Activated CD4-positive, alpha-beta T cell treated with anti-CD3 and anti-CD28 coated beads, Interleukin-2, amount 50 U/mL, for 16 hours (primary cell): ENCODE results near the gene TBC1D5.

ENCODE experiments used
- DNase-seq: peaks from one replicate; pipeline ENCODE4 v3.0.0-alpha.2; 2020

TBC1D5 gene

DNA sequence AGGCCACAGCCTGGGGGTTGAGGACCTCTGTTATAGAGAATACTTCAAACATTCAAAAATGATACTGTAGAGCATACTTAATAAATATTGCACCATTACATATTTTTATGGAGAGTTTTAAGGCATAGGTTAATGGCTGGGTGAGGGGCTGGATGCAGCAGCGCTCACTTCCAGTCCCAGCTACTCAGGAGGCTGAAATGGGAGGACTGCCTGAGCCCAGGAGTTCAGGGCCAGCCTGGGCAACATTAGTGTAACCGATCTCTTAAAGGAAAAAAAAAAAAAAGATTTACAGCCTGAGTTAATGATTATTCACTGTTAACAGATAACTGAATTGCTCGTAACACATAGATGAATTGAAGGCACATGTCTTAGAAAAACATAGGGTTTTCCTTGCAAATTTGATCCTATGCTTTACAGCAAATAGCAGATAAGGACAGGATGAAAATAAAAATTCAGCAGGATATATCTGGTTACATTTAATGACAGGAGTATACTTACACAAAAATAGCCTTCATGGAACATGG is 282.9 kb downstream of the TBC1D5 start:
- no peak for DNase-seq

DNA sequence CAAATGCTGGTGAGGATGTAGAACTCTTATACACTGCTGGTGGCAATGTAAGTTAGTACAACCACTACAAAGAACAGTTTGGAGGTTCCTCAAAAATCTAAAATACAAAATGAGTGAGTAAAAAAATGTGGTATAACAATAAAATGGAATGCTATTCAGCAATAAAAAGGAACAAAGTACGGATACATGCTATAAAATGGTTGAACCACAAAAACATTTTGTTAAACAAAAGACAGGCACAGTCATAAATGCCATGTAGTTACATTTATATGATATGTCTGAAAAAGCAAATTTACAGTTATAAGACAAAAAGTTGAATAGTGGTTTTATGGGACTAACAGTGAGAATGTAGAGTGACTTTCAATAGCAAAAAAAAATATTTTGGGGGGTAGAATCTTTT is 285.8 kb downstream of the TBC1D5 start:
- DNase-seq: no peak

DNA sequence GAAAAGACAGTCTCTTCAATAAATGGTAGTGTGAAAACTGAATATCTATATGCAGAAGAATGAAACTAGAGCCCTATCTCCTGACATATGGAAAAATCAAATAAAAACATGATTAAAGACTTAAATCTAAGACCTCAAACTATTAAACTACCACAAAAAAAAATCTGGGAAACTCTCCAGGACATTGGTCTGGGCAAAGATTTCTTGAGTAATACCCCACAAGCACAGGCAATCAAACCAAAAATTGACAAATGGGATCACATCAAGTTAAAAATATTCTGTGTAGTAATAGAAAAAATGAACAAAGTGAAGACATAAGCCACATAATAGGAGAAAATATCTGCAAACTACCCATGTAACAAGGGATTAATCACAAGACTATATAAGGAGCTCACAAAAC is 286.4 kb downstream of the TBC1D5 start:
- no peak for DNase-seq

DNA sequence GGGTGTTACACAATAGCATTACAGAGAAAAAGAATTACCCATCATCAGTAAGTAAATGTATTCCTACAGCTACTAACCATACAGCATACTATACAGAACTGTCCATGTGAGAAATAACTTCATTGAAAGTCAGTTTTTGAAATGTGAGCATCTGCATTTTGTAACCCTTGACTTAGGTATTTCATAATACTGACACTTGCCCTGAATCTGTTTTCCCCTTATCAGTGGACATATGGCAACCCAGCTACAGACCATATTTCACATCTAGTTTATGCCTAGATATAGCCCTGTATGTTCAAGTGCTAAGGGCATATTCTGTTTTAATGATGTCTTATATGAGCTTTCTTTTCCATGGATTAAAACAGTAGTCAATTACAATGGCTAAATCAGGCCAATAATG is 297.6 kb downstream of the TBC1D5 start:
- DNase-seq: no peak

DNA sequence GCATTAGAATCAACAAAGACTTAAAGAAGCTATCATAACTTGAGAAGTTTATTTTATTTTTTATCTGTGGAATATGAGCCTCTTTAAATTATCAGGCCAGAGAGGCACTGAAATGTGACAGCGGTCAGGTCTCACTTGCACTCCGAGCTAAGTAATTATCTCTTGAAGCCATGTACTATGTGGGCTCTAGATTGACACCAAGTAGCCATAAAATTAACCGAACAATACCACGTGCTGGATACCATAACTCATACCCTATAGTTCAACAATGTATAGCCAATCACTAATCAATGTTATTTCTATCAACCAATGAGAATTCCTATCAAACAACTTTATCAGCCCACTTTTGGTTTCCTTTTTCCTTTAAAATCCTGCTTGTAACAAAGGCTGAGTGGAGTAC is 299.3 kb downstream of the TBC1D5 start:
- DNase-seq: no peak

DNA sequence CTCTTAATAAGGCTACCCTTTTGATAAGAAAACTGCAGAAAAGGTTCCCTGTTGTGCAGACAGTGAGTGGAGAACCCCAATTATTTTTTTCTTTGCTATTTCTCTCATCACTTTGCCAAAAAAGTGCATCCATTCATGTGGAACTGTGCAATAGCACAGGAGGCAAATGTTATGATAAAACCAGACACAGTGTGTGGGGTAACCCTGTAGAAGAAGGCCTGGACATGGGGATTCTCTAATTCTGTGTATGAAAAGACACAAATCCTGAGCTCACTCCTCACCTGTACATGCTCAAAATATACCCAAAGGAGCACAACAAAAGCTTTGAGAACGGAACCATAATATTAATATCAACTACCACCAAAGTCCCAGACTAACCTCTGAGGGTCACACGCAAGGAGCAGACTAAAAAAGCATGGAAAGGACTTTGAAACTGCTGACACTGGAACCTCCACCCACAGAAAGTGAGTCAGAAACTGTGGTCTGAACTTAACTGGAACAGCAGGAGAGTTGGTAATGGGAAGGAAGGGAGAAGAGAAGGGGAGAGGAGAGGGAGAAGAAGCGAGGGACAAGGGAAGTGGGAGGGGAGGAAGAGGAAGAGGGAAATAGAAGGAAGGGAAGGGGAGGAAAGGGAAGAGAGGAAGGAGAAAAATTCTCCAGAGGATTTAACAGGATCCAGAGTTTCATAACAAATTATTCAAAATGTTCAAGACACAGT is 299.9 kb downstream of the TBC1D5 start:
- DNase-seq: no peak

DNA sequence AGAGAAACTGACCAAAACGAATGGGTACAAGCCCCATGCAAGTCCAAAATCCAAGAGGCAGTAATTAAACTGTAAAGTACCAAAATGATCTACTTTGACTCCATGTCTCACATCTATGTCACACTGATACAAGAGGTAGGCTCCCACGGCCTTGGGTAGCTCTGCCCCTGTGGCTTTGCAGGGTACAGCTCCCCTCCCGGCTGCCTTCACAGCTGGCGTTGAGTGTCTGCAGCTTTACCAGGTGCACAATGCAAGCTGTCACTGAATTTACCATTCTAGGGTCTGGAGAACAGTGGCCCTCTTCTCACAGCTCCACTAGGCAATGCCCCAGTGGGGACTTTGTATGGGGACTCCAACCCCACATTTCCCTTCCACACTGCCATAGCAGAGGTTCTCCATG is 308.6 kb downstream of the TBC1D5 start:
- DNase-seq: no peak

DNA sequence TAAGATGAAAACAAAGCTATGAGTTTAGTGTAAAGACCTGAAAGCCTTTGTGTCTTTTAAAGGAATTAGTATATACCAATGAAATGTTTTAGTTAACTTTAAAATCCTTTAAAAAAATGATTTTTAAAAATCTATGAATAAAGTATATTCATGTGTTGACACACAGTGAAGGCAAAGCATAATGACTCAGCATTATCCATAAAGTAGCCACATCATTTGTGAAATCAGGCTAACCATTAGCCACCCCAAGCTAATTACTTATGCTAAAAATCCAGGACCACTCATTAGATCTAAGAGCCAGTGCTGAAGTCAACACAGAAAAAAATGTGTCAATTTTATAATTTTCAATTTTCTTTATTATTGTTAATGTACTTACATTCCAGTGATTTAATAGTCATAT is 310.2 kb downstream of the TBC1D5 start:
- DNase-seq: no peak

DNA sequence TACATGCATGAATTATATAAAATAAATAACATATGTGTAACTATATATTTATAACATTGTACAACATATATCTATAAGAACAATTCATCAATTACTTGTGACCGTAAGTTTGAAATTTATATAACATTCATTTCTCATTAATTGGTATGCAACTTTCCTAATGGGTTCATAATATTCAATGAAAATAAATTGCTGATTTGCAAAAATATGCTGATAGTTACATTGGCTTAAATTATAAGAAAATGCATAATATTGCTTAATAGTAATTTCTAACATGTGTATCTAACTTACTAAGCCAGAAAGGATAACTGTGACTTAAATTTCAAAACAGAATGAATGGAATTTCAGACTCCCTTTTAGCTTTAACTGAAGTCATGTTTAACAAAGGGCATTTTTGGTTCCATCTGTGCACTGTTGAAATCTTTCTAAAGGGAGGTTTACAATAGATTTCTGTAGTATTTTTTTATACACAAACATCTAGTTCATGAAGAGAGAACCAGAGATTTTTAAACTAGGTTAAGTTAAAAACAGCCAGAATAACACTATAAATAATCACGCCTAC is 310.9 kb downstream of the TBC1D5 start:
- no peak for DNase-seq

DNA sequence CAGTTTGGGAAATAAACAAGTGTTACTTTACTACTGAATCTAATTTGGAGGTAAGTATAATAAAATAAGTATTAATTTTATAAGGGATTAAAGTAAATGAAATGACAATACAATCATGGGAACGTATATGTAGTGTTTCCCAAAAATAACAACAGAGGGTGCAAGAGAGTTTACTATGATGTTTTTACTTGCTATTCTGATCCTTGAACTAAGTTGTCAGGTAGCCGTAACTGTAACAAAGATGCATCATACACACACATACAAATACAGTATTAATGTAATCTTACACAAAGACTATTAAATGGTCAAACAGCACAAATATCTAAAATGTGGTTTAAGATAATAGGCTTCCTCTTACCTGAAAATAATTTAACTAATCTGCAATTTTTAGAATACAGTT is 311.4 kb downstream of the TBC1D5 start:
- peak; percentile 10 for DNase-seq

DNA sequence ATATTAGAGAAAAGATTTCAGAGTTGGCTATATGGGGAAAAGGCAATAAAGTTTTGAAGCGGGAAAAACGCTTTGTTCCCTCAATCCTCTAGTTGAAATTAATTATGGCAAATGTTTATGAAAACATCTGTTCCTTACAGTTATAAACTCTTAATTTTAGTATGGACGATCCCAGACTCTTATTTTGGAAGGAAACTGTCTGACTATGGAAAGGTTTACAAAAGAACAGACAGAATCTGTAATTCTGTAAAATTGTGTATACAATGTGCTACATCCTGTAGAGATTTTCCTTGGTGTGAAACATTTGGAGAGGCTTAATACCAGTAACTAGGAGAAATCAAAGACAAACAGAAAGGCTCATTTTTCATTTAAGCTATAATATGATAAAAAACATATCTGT is 311.8 kb downstream of the TBC1D5 start:
- DNase-seq: no peak

DNA sequence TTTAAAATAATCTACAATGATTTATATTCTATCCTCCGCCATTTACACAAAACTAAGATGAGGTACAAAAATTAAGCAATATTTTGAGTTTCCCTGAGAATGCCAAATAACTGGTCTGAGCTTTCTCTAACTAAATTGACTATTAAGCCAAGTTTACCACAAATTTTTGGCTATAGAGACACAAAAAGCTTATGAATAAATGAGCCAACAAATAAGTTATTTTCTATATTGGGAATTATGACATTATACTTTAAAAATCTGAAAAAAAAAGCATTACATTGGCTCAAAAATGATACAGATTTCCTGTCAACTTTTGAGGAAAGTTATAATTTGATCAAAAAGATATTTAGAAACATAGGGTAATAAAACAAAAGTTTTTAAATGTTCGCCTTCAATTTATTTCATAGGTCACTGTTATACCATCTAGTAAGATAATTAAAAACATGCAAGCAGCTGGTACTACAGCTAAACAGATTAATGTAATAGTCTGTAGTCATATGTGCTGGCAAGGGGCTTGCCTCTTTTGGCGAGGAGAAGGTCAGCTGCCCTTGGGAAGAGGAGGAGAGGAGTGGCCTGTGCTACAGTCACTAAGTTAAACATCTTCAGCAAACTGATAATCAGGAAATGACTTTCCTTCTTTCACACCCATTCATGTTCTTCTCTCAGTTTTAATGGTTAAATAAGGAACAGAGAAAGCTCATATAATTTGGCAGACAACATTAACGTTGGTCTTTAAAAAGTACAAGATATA is 318.5 kb downstream of the TBC1D5 start:
- no peak for DNase-seq

DNA sequence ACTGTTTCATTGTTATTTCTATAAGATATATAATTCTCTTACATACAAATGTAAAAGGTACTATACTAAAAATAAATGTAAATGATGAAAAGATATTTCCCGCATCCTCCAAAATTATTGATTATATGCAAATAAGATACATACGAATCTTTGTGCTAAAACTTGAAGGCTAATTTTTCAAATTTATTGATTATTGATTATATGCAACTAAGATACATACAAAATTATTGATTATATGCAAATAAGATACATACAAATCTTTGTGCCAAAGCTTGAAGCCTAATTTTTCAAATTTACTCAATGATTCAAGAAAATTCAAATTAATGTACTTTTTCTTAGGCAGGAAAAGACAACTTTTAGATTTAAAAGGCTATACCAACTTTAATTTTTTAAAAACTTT is 319.8 kb downstream of the TBC1D5 start:
- no peak for DNase-seq

DNA sequence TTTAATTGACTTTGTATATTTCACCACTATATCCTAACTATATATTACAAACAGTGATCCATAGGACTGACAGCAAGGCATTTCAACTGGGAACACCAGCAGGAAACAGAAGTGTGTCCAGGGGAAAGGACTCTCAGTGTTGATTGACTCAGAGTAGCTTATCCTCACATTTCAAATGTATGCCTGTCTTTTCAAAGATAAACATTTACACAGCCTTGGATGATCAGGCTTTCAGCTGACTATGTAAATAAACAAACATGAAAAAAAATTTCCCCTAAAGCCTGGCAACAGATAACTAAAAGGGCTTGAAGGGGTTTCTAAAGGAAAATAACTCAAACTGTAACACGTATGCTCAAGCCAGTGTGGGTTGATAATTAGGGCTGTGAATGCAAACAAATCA is 321.8 kb downstream of the TBC1D5 start:
- DNase-seq: no peak

DNA sequence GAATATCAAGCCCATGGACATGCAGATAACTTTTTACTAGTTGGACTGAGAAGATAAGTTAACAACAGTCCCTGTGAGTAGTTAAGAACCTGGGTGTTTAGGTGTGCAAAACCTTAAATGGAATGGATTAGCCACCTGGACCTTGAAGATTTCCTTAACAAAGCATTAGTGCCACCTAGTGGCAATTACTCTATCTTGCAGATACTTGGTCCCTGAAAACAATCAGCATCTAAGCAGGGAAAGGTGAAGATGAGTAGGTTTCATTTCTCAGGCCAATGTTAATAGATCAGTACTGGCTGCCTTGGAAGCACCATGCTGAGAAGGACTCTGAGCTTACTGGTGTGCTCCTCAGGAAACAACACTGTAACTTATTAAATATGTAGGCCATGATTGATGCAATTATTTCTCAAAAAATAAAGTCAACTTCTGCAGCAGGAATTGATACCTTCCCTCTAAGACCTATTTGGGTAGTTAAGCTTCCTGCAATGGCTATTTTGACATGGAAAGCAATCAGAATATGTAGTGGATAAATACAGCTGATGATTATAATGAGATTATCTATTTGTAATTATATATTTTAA is 329.4 kb downstream of the TBC1D5 start:
- DNase-seq: peak; percentile 57

DNA sequence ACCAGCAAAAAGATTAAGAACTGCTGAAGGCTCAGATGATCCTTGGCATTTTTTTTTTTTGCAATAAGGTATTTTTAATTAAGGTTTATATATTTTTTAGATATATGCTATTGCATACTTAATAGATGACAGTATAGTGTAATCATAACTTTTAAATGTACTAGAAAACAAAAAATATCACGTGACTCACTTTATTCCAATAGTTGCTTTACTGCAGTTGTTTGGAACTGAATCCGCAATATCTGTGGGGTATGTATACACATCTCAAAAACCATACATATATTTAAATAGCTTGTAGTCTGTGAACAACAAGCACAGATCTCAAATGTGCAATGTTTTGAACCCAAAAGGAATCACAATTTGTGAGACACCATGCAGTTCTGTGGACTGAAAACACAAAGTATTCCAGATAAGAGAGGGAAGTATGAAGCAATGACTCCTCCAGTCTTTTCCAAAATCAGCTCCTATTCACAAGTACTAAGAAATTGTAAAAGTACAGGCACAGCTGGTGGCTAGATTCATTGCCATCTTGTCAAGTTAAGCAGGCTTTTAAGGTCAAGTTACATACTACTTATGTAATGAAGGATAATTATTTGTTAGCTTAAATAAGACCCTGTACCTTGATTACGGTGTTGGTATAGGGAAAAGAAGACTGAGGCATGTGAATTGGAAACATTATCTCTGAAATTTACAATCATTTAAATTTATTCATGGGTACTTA is 331.1 kb downstream of the TBC1D5 start:
- no peak for DNase-seq

DNA sequence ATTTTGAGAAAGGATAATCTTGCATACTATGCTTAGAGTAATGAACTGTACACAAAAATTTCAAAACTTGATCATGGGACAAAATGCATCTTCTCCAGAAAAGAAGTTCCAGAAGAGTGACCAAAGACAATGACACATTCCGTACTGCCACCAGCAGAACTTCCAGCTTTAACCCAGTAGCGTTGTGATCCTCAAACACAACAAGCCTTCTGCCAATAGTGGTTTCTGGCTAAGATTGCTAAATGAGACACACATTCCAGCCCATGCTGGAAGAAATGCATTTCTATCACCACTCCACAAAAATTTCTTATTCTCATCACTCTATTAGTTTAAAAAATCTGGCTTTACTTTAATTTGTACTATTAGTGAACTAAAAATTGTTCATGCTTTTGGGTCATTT is 334.9 kb downstream of the TBC1D5 start:
- DNase-seq: no peak

DNA sequence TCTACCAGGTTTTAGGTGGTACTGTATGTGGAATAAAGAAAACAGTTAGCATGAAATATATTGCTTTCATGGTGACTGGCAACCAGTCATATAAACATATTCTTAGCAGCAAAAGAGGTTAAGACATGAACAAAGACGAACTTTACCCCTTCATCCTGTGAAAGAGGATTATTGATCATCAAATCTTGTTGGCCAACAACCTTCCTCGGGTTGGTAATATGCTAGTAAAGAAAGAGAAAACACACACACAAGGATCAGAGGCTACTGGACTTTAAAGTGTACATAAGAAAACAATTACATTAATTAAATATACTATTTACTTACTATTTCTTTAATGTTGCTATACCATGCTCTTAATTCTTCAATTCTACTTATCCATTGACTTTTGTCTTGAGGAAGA is 337.9 kb downstream of the TBC1D5 start:
- DNase-seq: no peak

DNA sequence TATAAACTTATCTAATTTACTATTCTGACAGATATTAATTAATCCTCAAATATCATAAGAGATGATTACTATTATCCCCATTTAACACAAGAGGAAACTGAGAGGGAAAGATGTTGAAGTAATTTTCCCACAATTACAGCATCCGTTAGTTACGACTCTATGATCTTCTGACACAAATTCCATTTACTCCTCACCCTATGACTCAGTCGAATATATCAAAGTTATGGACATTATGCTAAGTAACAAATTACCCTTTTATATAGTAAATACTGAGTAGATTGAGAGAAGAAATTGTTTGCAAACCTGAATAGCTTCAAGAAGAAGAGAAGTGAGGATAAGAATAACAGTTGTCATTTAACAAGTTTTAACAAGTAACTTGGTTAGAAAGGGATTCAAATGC is 340.0 kb downstream of the TBC1D5 start:
- no peak for DNase-seq

DNA sequence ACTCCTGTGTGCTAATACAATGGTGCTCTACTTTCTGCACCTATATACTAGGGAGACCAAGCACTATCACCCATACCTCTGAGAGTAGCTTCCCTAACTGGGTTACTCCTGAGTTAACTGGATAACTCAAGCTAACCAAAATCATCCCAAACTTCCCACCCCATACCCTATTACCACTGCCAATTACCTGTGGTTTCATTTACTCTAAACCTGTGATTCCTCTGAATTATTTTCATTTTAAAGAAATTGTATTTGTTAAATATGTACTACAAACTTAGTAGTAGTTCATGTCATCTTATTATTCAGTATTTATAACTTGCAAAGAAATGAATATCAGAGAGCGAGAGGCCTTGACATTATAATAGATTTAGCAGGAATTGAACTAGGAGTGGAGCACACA is 340.5 kb downstream of the TBC1D5 start:
- DNase-seq: no peak

DNA sequence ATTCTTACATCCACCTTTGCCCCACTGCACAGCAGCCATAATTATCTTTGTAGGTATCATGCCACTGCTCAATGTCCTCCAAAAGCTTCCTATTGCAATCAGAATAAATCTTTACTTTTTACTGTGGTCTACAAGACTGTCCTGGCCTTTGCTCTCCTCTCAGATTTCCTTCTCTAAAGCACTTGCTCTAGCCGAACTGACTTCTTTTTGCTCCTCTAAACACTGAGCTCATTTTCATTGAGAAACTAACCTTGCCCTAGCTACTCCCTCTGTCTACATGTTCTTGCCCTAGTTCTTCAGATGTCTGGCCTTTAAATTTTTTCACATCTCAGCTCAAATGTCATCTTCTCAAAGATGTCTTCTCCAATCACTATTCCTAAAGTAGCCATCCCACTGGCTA is 342.8 kb downstream of the TBC1D5 start:
- no peak for DNase-seq

DNA sequence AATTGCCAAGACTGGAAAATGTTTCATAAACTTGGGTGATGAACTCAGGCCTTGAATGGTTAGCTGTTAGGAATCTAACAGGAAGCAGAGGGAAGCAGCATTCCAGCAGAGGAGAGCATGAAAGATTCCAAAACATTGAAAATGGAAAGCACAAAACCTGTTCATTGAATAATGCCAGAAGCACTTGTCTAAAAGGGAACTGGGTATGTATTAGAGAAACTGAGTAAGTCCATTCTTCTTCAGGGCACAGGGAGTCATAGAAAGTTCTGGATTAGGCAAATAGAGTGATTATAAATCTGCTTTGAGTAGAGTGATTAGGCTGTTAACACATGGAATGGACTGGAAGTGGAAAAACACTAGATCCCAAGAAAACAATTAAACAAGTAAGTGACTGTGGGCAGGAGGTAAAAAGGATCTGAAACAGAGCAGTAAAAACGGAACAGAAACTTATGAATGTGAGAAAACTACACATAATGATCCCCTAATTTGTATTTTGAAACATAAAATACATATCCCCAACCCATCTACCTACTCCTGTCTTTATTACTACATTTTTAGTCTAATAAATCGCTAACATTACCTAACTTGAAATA is 343.4 kb downstream of the TBC1D5 start:
- no peak for DNase-seq

DNA sequence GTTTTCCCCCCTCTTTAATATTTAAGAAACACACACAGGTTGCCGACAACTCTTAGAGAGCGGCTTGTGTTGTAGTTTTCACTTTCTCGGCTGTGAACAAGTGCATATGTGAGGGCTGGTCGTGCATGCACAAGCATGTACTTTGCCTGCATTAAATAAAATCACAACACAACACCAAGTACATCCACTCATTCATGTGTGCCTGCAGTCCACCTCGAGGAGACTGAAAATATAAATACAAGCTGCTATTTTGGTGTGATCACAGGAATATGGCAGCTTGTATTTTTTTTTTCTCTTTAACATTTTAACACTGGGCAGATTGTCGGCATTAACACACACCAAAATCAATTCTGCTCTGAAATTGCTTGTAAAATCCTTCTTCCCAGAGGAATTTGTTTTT is 346.4 kb downstream of the TBC1D5 start:
- no peak for DNase-seq
